ENCODE data around the gene INTS14. TPM values are rescaled to one million over a fixed set of nuclear protein-coding genes. Genes with fewer than 3 reads are reported as not detected.

The INTS14 gene
- total RNA-seq, 4 donors from 2014 or later: 23.1 to 39.4 (median 31.1) TPM

GRCh38 chr15:65579762-65580161, 31.2 kb downstream of the INTS14 start:
- TF ChIP-seq, protein P1, sequence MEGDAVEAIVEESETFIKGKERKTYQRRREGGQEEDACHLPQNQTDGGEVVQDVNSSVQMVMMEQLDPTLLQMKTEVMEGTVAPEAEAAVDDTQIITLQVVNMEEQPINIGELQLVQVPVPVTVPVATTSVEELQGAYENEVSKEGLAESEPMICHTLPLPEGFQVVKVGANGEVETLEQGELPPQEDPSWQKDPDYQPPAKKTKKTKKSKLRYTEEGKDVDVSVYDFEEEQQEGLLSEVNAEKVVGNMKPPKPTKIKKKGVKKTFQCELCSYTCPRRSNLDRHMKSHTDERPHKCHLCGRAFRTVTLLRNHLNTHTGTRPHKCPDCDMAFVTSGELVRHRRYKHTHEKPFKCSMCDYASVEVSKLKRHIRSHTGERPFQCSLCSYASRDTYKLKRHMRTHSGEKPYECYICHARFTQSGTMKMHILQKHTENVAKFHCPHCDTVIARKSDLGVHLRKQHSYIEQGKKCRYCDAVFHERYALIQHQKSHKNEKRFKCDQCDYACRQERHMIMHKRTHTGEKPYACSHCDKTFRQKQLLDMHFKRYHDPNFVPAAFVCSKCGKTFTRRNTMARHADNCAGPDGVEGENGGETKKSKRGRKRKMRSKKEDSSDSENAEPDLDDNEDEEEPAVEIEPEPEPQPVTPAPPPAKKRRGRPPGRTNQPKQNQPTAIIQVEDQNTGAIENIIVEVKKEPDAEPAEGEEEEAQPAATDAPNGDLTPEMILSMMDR (IDR thresholded peaks at IDR 0.05; ENCODE audit: low read depth): no peak

DNA sequence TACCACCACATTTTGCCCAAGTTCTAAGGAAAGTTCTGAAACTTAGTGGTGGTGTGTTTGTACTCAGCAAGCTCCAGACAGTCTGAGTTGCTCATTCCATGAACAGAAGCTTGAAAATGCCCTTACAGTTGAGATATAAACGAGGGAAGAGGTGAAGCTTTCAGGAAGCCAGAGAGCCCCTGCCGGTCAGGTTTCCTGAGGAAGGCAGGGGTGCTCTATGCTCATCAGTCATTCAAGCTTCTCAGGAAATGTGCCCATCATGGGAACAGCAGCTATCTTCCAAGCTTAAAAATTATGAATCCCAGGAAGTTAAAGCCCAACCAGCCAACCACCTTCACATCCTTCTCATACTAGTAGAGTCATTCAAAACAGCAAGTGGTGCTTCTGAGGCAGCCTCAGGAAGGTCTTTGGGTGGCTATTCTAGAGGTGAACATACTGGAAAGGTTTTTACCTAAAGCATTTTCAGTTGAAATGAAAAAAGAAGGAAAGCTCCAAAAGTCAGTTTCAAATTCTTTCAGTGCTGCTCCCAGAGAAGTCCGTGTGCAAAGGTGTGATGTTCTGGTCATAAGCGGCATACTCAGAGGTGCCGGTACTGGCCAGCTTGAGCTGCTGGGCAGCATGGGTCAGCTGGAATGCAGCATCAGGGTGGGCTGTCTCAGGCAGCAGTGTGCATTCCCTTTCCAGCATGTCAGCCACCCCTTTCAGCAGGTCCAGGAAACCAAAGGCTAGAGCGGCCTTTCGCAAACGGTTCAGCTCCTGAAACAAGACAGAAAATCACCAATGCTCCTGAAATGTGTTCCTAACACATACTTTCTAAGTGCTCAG, 31.8 kb downstream of the INTS14 start:
- TF ChIP-seq, protein P1 (IDR thresholded peaks at IDR 0.05; ENCODE audit: low read depth): no peak

DNA sequence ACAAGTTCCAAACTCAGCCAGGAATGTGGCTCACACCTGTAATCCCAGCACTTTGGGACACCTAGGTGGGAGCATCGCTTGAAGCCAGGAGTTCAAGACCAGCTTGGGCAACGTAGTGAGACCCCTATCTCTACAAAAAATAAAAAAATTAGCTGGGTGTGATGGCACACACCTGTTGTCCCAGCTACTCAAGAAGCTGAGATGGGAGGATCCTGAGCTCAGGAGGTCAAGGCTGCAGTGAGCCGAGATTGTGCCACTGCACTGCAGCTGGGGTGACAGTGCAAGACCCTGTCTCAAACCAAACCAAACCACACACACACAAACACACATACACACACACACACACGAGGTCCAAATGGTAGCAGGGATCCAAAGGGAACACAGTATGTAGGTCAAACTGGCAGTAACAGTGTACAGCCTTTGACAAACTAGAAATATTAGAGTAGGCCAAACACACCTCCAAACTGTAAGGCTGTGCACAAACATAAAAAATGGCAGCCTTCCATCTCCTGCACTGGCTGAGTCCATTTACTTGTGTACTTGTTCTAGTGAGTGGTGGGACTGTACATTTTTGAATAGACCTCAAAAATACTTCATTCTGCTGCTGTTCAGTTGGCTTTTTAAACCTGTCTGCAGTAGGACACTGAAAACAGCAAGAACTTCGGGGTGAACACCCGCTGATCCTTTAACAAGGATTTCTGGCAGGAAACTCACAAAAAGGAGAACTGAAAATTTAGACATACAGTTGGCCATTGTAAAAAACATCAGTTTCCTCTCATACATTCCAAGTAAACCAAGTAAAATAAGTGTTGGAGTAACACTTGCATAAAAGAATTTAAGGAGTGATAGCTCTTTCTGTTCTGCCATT, 33.6 kb downstream of the INTS14 start:
- TF ChIP-seq, protein P1 (IDR thresholded peaks at IDR 0.05; ENCODE audit: low read depth): no peak

- TF ChIP-seq, protein P1 (IDR thresholded peaks at IDR 0.05; ENCODE audit: low read depth): no peak
Measured at GRCh38 chr15:65576664-65577063, 34.3 kb downstream of the INTS14 start.

- TF ChIP-seq, protein P1 (IDR thresholded peaks at IDR 0.05; ENCODE audit: low read depth): no peak
Measured at GRCh38 chr15:65571971-65572370, 39.0 kb downstream of the INTS14 start.

DNA sequence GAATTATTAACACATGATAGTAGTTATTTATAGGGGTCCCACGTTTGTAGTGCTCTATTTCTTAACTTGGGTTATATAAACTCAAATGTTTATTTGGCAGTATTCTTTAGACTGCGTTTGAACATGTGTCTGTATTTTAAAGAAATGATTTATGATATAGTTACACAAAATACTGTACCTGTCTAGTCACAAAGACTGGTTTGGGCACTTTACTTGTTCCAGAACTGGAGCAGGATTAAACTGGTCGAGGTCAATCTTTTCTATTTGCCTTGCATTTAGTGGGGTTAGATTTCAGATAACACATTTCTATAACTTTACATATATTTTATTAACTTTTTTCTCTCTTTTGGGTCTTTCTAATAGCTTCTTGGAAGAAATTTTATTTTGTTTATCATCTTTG, 41.2 kb downstream of the INTS14 start:
- TF ChIP-seq, protein P1 (IDR thresholded peaks at IDR 0.05; ENCODE audit: low read depth): no peak

GRCh38 chr15:65561934-65562333, 49.0 kb downstream of the INTS14 start:
- TF ChIP-seq, protein P1 (IDR thresholded peaks at IDR 0.05; ENCODE audit: low read depth): no peak

All from subcutaneous adipose tissue (tissue), 4 donors.